IPS-NIHi7 (cell line): ENCODE data around the gene HERC3.

Source experiments
- DNase-seq: peaks from one replicate; pipeline ENCODE4 v3.0.0; 2012; ENCODE audit warnings: mixed read lengths; ENCODE audit errors: extremely low spot score

HERC3 gene

DNA sequence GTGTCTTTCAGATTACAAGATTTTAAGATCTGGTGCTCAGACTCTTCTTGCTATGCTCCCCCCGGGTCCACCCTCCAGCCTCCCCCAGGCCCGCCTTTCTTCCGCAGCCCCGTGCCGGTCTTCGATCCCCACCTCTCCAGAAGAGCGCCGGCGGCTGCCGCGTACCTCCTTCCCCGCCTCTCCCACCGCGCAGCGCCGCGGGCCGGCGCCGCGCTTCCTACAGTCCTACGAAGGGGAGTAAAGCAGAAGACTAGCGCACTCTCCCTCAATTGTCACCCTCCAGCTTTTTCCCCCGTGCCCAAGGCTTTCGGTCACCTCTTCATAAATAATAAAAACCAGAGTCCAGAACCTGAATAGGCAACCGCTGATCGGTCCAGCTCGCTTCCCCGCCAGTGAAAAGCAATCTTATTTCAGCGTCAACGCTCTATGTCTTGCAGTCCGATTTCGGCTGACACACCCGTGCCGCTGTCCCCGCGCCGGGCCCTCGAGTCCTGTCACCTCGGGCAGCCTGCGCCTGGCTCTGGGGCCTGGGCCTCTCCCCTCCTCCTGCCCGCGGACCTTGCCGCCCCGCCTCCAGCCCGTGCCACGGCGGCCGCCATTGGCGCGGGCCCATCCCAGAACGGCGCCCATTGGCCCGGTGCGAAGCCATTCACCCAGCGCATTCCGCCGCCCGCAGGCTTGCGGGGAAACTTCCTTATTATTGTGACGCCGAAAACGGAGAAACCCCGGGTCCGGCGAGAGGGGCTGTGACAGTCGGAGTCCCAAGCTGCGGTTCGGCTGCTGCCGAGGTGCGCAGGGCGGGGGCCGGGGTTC, at the start of gene HERC3:
HERC3 (plus strand) TSS at position 694 of the 813 bp plus-strand sequence. CDS start 13,344 bp downstream, outside the sequence.
- DNase-seq = peak; percentile 96

- DNase-seq = no peak
Observed at GRCh38 chr4:88549815-88550214, 42.5 kb upstream of the HERC3 start.

DNA sequence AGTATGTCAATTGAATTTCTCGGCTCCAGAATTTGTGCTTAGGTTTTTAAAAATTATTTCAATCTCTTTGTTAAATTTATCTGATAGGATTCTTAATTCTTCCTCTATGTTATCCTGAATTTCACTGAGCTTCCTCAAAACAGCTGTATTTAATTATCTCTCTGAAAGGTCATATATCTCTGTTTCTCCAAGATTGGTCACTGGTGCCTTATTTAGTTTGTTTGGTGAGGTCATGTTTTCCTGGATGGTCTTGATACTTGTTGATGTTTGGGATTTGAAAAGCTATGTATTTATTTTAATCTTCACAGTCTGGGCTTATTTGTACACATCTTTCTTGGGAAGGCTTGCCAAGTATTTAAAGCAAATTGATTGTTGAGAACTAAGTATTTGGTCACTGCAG, 24.7 kb upstream of the HERC3 start:
- DNase-seq = no peak

DNA sequence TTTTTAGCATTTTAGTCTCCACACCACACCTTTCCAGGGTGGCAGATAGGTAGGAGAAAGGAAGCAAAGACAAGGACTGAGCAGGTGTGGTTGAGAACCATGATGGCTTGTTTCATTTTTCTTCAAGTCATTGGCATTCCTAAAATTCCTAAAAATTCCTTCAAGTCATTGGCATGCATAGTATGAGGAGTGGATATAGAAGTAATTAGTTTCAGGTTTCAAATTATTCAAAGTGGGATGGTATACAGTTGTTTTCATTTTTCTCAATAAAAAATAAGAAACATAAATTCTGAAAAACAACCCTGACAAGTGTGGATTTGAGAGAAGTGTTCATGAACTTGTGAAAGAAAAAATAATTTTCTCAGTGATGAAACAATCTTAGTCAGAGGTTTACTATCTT, 22.3 kb upstream of the HERC3 start:
- no peak for DNase-seq

DNA sequence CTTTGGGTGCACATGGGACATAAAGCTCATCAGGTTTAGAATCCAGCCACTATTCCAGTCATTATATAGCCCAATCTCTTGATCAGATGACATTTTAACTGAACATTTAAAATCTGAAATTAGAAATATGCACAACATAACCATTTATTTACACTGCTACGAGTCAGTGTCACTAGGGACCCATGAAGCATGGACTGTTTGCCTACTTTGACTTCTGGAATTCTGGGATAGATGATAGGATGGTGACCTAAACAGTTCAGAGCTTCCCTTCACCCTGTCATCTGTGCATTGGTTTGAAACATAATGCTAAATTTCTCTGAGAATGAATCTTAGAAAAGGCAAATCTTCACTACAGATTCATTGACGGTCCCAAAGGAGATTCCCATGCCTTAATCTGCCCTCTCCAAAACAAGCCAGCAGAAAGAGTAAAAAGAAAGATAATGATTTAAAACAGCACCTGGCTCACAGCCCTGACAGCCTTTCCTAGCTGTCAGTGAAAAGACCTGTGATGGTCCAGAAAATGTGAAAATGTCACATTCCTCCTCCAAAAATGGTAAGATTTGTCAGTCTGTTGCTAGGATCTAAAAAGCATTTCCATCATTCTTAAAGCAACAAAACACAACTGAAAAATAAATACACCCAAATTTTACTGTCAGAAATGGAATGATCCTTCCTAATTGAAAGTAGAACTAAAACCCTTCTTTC, 18.9 kb upstream of the HERC3 start:
- no peak for DNase-seq

GRCh38 chr4:88573995-88574394, 18.3 kb upstream of the HERC3 start:
- peak; percentile 48 for DNase-seq

- DNase-seq = no peak
Observed at GRCh38 chr4:88575186-88575585, 17.1 kb upstream of the HERC3 start.

DNA sequence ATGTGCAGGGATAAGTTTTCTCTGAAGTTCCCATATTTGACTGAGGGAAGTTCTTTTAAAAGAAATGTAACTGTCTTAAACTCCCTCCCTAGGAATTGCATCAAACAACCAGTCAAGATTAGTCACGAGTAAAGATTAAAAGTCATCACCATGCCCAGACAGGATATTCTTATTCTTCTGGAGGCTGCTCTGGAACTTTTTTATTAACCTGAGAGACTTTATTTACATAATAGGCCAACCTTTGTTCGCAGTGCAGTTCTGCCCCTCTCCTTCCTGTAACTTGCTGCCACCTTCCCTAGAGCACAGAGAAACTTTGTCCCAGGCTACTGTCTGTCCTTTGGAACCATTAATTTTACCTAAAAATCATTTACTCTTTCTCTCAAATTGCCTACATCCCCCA, 9.8 kb upstream of the HERC3 start:
- no peak for DNase-seq

GRCh38 chr4:88583631-88584470, 8.4 kb upstream of the HERC3 start:
- no peak for DNase-seq

DNA sequence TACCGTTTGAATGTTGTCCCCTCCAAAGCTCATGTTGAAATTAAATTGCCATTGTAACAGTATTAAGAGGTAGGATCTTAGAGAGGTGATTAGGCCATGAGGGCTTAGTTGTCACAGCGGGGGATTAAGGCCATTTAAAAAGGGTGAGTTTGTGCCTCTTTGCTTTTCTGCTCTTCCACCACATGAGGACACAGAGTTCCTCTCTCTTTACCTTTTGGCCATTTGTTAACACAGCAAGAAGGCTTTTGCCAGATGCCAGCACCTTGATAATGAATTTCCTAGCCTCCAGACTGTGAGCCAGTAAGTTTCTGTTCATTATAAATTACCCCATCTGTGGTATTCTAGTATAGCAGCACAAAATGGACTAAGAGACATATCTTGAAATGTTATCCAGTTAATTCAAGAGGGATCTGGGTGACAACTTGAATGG, 7.8 kb upstream of the HERC3 start:
- DNase-seq = no peak

GRCh38 chr4:88585917-88586316, 6.4 kb upstream of the HERC3 start:
- DNase-seq = no peak

DNA sequence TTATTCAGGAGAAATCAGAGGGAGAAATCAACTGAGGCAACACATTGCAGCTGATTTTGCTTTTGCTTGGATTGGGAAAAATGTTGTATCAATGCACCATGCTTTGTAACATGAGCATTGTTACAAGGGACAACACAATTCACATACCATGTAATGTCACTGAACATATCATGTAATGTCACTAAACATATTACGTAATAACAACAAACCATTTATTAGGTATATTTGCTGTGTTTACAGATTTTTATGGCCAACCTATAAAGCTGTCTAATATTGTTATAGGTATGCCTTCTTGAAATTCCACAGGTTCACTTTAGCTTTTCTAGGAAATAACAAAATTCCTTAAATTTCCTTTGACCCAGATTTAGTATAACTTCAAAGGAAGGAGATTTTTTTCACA, 5.0 kb upstream of the HERC3 start:
- DNase-seq = no peak

DNA sequence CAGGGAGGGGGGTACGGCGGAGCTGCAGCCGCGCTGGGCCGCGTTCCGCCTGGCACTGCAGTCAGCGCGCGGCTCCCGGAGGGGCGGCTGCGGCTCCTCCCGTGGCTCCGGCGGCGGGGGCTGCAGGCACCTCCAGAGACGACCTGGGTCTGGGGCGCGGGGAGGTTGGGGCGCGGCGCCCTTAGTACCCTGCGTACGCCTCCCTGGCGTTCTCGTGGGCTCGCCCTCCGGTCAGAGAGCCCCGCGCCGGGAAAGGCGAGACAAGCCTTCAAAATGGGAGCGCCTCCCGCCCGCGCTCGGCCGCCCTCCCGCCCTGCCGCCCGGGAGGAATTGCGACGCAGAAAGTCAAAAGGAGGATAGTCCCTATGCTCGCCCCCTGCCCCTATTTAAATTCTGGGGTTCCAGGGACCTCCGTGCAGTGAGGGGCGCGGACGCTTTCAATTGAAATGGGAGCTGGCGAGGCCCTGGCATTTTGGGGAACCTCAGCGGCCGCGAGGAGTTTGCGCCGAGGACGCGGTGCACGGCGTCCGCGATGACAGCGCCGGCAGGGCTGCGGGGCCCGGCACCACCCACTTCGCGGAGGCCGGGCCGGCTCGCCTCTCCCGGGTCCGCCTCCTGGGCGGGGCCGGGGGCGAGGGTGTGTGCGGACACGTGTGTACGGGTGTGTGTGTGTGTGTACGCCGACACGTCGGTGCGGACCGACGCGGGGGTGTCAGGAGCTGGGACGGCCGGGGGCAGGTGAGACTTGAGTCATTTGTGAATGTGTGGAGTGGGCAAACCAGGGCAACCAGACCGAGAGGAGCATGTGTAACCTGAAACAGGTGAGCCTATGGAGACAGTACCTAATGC, 544 bp downstream of the HERC3 start:
- peak; percentile 84 for DNase-seq

GRCh38 chr4:88597970-88598660, 5.8 kb downstream of the HERC3 start:
- no peak for DNase-seq

- DNase-seq = no peak
Observed at GRCh38 chr4:88599298-88599697, 7.0 kb downstream of the HERC3 start.

DNA sequence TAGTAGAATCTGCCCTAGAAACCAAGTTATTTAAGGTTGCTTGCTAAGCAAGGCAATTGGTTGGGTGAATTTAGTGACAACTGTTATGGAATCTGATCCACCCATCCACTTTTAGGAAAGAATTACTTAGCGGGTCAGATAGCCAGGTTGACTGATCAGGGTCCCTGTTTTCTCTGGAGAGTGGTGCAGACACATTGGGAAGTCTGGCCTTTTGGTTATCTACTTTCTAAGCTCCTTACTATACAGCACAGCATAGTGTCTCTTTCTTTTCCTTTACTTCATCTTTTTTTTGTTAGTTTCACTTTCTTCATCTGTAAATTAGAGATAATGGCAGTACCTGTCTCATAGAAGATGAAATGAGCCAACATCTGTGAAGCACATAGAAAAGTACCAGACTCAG, 7.4 kb downstream of the HERC3 start:
- DNase-seq = no peak

DNA sequence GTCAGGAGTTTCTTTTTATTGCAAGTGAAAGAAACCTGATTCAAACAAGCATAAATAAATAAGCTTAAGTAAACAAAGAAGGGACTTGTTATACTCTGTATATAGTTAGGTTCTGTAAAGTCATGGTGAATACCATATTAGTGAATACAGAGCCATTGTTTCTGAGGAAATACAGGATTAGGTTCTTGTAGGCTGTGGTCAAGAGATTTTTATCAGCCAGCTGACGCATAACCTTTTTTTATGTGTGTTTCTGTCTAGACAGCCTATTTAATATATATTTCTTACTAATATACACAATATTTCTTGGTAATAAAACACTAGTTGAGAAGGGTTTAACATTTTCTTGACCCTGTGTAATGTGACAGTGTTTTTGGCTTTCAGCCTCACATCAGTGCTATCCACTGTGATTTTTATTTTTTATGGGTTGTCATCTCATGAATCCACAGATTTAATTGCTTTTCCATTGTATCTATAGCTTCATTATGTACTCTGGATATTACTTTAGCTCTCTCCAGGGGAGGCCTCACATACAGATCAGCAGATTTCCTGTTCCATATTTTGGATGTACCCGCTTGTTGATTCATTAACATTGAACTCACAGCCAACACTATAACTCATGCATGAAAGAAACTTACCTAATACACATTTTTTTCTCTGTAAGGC, 8.0 kb downstream of the HERC3 start:
- no peak for DNase-seq

DNA sequence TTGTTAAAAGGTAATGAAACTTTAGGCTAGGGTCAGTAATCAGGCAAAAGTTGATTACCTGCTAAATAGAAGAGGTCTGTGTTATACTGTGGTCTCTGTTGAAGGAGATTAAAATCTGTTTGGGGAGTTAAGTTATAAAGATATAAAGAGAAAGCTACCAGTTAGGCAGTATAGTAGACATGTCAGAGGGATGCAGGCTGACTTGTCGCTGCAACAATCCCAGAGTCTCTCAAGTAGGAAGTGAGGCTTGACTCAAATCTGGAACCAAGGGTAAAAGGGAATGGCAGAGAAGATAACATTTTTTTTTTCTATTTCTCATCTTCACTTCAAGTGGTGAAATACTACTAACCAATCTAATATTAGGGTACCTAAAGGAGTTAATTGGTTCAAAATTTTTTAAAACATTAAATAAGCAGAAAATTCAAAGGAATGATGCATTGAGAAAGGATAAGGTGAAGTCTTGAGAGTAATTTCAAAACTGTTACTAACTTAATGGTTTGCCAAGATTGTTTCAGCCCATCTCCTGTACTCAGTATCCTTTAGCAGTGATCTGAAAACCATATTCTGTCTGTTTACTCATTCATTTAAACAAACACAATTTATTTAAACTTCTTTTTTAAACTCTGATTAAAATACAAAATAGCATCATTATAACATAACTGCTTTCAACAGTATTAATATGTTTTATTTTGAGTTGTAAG, 12.8 kb downstream of the HERC3 start:
- DNase-seq = no peak

DNA sequence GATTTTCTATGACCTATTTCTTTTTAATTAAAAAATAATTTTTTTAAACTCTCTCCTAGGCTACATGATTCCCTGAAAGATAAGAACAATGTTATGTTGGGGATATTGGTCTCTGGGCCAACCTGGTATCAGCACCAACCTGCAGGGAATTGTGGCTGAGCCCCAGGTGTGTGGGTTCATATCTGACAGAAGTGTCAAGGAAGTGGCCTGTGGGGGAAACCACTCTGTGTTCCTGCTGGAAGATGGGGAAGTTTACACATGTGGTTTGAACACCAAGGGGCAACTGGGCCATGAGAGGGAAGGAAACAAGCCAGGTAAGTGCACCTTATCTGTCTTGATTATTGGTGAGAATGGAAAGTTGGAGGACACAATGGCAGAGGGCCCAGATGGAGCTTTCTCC, 13.5 kb downstream of the HERC3 start:
- DNase-seq = no peak

GRCh38 chr4:88606832-88607231, 14.6 kb downstream of the HERC3 start:
- no peak for DNase-seq
